ENCODE measurements around the gene ANKRD26.

ANKRD26 gene

GRCh38 chr10:26959841-26960240 is 140.5 kb downstream of the ANKRD26 start:
- H3K36me3 Mint-ChIP-seq (ENCODE audit: low read depth) = peaks cover 5% of the 10 kb centered on the region
- H3K4me3 Mint-ChIP-seq = no peak overlapping the region
- H3K4me1 Mint-ChIP-seq = no peaks in the 10 kb centered on the region
- H3K9me3 Mint-ChIP-seq = no peaks in the 10 kb centered on the region
- H3K27ac Mint-ChIP-seq = no peak overlapping the region
- peaks cover 3% of the 10 kb centered on the region for H3K27me3 Mint-ChIP-seq (ENCODE audit: low read depth, poor library complexity)
- TF ChIP-seq, protein P1, sequence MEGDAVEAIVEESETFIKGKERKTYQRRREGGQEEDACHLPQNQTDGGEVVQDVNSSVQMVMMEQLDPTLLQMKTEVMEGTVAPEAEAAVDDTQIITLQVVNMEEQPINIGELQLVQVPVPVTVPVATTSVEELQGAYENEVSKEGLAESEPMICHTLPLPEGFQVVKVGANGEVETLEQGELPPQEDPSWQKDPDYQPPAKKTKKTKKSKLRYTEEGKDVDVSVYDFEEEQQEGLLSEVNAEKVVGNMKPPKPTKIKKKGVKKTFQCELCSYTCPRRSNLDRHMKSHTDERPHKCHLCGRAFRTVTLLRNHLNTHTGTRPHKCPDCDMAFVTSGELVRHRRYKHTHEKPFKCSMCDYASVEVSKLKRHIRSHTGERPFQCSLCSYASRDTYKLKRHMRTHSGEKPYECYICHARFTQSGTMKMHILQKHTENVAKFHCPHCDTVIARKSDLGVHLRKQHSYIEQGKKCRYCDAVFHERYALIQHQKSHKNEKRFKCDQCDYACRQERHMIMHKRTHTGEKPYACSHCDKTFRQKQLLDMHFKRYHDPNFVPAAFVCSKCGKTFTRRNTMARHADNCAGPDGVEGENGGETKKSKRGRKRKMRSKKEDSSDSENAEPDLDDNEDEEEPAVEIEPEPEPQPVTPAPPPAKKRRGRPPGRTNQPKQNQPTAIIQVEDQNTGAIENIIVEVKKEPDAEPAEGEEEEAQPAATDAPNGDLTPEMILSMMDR (IDR thresholded peaks at IDR 0.05) = no peak
- DNase-seq = no peak
